Ureter (tissue), 1 donor: ENCODE data around the gene XG. TPM values are rescaled to one million over a fixed set of nuclear protein-coding genes. Genes with fewer than 3 reads are reported as not detected.

ENCODE experiments used
- total RNA-seq: library from RNA; stranded (reverse); gene quantifications from one replicate; pipeline ENCODE4 v1.2.4, GENCODE V29; 2023
- donor health status: DM: yes; HTN: yes; CAD: no.

The XG gene
- total RNA-seq, 1 donor from 2014 or later: 1.6 TPM

Other genes starting within 250 kb of the XG start
- 167 TPM for gene CD99, start 60.7 kb upstream of the XG start, total RNA-seq
- 4.9 TPM for gene GYG2, start 76.9 kb downstream of the XG start, total RNA-seq
- gene ARSD, start 177.3 kb downstream of the XG start, total RNA-seq: 110 TPM